ENCODE results near the gene SLC26A1.

DNA sequence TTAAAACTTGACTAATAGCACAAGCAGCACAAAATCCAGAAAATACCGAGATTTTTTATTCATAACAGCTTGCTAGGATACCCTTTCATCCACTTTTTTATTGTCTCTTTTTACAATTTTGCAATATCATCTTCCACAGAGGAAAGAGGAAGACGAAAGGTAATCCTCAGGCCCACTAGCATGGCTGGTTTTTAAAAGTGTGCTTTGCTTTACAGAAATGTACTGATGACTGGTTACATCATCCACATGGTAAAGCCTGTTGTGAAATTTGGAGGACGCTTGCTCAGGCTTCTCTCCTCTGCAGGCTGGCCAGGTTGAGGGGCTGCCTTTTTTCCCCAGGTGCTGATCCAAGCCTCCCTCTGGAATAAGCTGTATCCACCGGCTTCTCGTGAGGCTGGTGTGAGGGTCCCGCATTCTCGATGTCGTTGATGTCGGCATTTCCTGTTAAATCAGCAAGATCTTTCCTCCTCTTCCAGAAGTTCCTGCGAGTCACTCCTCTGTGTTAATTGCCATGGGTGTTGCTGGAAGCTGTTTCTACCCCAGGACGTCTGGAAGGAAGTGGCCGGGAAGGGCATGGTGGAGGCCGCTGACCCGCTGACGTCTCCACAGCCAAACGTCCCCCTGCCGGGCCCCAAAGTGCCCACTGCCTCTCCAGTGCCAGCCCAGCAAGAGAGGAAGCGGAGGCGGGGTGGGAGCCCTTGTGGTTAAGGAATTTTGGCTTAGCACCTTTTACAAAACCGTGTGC, 14.1 kb downstream of the SLC26A1 start:
- TF ChIP-seq, protein P1, sequence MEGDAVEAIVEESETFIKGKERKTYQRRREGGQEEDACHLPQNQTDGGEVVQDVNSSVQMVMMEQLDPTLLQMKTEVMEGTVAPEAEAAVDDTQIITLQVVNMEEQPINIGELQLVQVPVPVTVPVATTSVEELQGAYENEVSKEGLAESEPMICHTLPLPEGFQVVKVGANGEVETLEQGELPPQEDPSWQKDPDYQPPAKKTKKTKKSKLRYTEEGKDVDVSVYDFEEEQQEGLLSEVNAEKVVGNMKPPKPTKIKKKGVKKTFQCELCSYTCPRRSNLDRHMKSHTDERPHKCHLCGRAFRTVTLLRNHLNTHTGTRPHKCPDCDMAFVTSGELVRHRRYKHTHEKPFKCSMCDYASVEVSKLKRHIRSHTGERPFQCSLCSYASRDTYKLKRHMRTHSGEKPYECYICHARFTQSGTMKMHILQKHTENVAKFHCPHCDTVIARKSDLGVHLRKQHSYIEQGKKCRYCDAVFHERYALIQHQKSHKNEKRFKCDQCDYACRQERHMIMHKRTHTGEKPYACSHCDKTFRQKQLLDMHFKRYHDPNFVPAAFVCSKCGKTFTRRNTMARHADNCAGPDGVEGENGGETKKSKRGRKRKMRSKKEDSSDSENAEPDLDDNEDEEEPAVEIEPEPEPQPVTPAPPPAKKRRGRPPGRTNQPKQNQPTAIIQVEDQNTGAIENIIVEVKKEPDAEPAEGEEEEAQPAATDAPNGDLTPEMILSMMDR (IDR thresholded peaks at IDR 0.05; ENCODE audit: insufficient read depth, low read length, poor library complexity, severe bottlenecking): no peak
- no peak for TF ChIP-seq EZH2phosphoT487 (conservative IDR thresholded peaks at IDR 0.05; ENCODE audit: low read length)

Data from SU-DHL-6 (cell line).